Measurements from ENCODE around the gene CGB1. TPM values are rescaled to one million over a fixed set of nuclear protein-coding genes. Genes with fewer than 3 reads are reported as not detected.
A peak's percentile ranks its signal among the peaks of the same experiment; 100 is the strongest.

The CGB1 gene
- total and polyA plus RNA-seq, 2 of the 13 experiments (the other 11 are each of a cell fraction or from before 2014, with no cell fraction given) = not detected

GRCh38 chr19:48991011-48991609, 45.6 kb downstream of the CGB1 start:
- intact Hi-C loops (cut with micrococcal nuclease; ENCODE audit: unreplicated experiment) = no loop called here
- H3K4me3 ChIP-seq (replicated peaks in 1 of 3; ENCODE audit: insufficient read depth in 1 of 3, low read depth in 2 of 3, low read length in 3 of 3) = peak overlapping the region in 2 of 3 experiments; percentile 93 to 98; a peak in 4 of 6 replicates

More at GRCh38 chr19:48991011-48991609, 45.6 kb downstream of the CGB1 start:
- ChIA-PET CTCF (ENCODE audit: low intra/inter-chr PET ratio, low total read pairs) (no interaction called here), POLR2A (no interaction called here)
- ATAC-seq (no peak), DNase-seq (ENCODE audit: low spot score) (no peak), FAIRE-seq (no peak)
- no peak for TF ChIP-seq HOXA9 (CRISPR knock-in tag; IDR thresholded peaks at IDR 0.05; ENCODE audit: borderline replicate concordance)
- no peak for TF ChIP-seq ZEB1 (IDR thresholded peaks at IDR 0.05; ENCODE audit: insufficient replicate concordance, low read depth)
- TF ChIP-seq, protein P1, sequence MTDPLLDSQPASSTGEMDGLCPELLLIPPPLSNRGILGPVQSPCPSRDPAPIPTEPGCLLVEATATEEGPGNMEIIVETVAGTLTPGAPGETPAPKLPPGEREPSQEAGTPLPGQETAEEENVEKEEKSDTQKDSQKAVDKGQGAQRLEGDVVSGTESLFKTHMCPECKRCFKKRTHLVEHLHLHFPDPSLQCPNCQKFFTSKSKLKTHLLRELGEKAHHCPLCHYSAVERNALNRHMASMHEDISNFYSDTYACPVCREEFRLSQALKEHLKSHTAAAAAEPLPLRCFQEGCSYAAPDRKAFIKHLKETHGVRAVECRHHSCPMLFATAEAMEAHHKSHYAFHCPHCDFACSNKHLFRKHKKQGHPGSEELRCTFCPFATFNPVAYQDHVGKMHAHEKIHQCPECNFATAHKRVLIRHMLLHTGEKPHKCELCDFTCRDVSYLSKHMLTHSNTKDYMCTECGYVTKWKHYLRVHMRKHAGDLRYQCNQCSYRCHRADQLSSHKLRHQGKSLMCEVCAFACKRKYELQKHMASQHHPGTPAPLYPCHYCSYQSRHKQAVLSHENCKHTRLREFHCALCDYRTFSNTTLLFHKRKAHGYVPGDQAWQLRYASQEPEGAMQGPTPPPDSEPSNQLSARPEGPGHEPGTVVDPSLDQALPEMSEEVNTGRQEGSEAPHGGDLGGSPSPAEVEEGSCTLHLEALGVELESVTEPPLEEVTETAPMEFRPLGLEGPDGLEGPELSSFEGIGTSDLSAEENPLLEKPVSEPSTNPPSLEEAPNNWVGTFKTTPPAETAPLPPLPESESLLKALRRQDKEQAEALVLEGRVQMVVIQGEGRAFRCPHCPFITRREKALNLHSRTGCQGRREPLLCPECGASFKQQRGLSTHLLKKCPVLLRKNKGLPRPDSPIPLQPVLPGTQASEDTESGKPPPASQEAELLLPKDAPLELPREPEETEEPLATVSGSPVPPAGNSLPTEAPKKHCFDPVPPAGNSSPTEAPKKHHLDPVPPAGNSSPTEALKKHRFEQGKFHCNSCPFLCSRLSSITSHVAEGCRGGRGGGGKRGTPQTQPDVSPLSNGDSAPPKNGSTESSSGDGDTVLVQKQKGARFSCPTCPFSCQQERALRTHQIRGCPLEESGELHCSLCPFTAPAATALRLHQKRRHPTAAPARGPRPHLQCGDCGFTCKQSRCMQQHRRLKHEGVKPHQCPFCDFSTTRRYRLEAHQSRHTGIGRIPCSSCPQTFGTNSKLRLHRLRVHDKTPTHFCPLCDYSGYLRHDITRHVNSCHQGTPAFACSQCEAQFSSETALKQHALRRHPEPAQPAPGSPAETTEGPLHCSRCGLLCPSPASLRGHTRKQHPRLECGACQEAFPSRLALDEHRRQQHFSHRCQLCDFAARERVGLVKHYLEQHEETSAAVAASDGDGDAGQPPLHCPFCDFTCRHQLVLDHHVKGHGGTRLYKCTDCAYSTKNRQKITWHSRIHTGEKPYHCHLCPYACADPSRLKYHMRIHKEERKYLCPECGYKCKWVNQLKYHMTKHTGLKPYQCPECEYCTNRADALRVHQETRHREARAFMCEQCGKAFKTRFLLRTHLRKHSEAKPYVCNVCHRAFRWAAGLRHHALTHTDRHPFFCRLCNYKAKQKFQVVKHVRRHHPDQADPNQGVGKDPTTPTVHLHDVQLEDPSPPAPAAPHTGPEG (CRISPR knock-in tag; IDR thresholded peaks at IDR 0.05) = no peak
- TF ChIP-seq, protein P2, sequence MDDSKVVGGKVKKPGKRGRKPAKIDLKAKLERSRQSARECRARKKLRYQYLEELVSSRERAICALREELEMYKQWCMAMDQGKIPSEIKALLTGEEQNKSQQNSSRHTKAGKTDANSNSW (CRISPR knock-in tag; IDR thresholded peaks at IDR 0.05; ENCODE audit: borderline replicate concordance) = no peak
- no peak for TF ChIP-seq HMG20A (CRISPR knock-in tag; IDR thresholded peaks at IDR 0.05; ENCODE audit: borderline replicate concordance)
- no peak for TF ChIP-seq ZNF615 (CRISPR knock-in tag; IDR thresholded peaks at IDR 0.05; ENCODE audit: borderline replicate concordance)
- no peak for TF ChIP-seq ZBTB14 (CRISPR knock-in tag; IDR thresholded peaks at IDR 0.05)
- TF ChIP-seq ASH2L (IDR thresholded peaks at IDR 0.05; ENCODE audit: insufficient read length, low read depth, low read length) = no peak
- no peak for TF ChIP-seq SP2 (CRISPR knock-in tag; IDR thresholded peaks at IDR 0.05)
- no peak for TF ChIP-seq ELF3 (CRISPR knock-in tag; IDR thresholded peaks at IDR 0.05)
- TF ChIP-seq POLR2AphosphoS5 (IDR thresholded peaks at IDR 0.05; ENCODE audit: low read depth, low read length) = no peak
- no peak for TF ChIP-seq SYNCRIP (IDR thresholded peaks at IDR 0.05; ENCODE audit: insufficient read depth, low read depth, low read length)
- TF ChIP-seq U2AF1 (optimal IDR thresholded peaks at IDR 0.05; ENCODE audit: low read depth, low read length) = no peak
- BruUV-seq (replicated peaks) = no TSS peak
- Histone ChIP-seq H3K4me1 (ENCODE audit: insufficient read depth, low read length) (peaks cover 35% of the 10 kb centered on the region), H3K9ac (ENCODE audit: insufficient read depth, low read depth, low read length) (peak overlapping the region; percentile 85), H3K4me2 (ENCODE audit: low read depth, low read length) (peak overlapping the region; percentile 93), H3K36me3 (replicated peaks in 1 of 2; ENCODE audit: control insufficient read depth in 1 of 2, insufficient read depth in 2 of 2, low read length in 2 of 2) (peaks cover 9 to 23% of the 10 kb centered on the region in 2 experiments; a peak in 4 of 5 replicates), H3K9me3 (ENCODE audit: low read length) (no peaks in the 10 kb centered on the region), H3K27me3 (ENCODE audit: control insufficient read depth in 1 of 2, insufficient read depth in 2 of 2, low read length in 2 of 2) (no peaks in the 10 kb centered on the region; a peak in 1 of 5 replicates), H4K20me1 (ENCODE audit: insufficient read depth, low read length) (no peaks in the 10 kb centered on the region), H2AFZ (ENCODE audit: low read length) (no peak overlapping the region), H3K79me2 (ENCODE audit: insufficient read depth, low read length) (peaks cover 49% of the 10 kb centered on the region), H3K27ac (ENCODE audit: extremely low read length, insufficient read depth, low read length) (no peak overlapping the region)
- in situ Hi-C loops (cut with HindIII; ENCODE audit: extremely low pct_ligation_motif_present, low pct_unique_long_range_greater_than_20kb) = no loop called here
- 94% methylated on average over 22 of the region's 22 CpGs for WGBS (ENCODE audit: low lambda C conversion rate)
